ENCODE measurements around the gene GTPBP2.
"Not testable (repeated sequence)": the region's sequence is repeated elsewhere in the genome, so short reads cannot be mapped to it uniquely, and the experiment has no call there.

The GTPBP2 gene

GRCh38 chr6:43657221-43657802, 28.2 kb upstream of the GTPBP2 start:
- DNase-seq: no peak

GRCh38 chr6:43652822-43653221, 23.8 kb upstream of the GTPBP2 start:
- not testable (repeated sequence) for DNase-seq

GRCh38 chr6:43648248-43648647, 19.2 kb upstream of the GTPBP2 start:
- no peak for DNase-seq

- DNase-seq: no peak
Measured at GRCh38 chr6:43647613-43648012, 18.5 kb upstream of the GTPBP2 start.

- no peak for DNase-seq
Measured at GRCh38 chr6:43645613-43645964, 16.5 kb upstream of the GTPBP2 start.

GRCh38 chr6:43644940-43645612, 16.0 kb upstream of the GTPBP2 start, which contains the start of gene RSPH9:
Gene RSPH9, plus strand, starts transcription at chr6:43645036. Its CDS starts 63 bp downstream, at chr6:43645099.
- no peak for DNase-seq

GRCh38 chr6:43639984-43640800, 11.1 kb upstream of the GTPBP2 start:
- DNase-seq: no peak

GRCh38 chr6:43636308-43636659, 7.2 kb upstream of the GTPBP2 start:
- DNase-seq: no peak

- peak; percentile 74 to 82 for DNase-seq
Measured at GRCh38 chr6:43635387-43636307, 6.6 kb upstream of the GTPBP2 start, which contains the start of gene MAD2L1BP. Gene MAD2L1BP, plus strand, starts transcription at chr6:43635840. Its CDS starts 36 bp downstream, at chr6:43635876.

- DNase-seq: no peak
Measured at GRCh38 chr6:43634702-43635303, 5.7 kb upstream of the GTPBP2 start.

- DNase-seq: not testable (repeated sequence)
Measured at GRCh38 chr6:43633002-43633401, 3.9 kb upstream of the GTPBP2 start.

- DNase-seq: no peak
Measured at GRCh38 chr6:43630980-43631619, 2.0 kb upstream of the GTPBP2 start.

GRCh38 chr6:43629505-43630300, 639 bp upstream of the GTPBP2 start:
- DNase-seq: peak; percentile 99

GRCh38 chr6:43628393-43629103, 516 bp downstream of the GTPBP2 start:
- DNase-seq: peak in 1 of 2 experiments; percentile 32

GRCh38 chr6:43627008-43627825, 1.8 kb downstream of the GTPBP2 start:
- DNase-seq: peak; percentile 83 to 86

GRCh38 chr6:43625393-43625992, 3.6 kb downstream of the GTPBP2 start:
- no peak for DNase-seq

GRCh38 chr6:43624786-43625288, 4.2 kb downstream of the GTPBP2 start:
- no peak for DNase-seq

All from AML-193 (cell line).